K562 (cell line): ENCODE data around the gene SLC41A3. TPM values are rescaled to one million over a fixed set of nuclear protein-coding genes. Genes with fewer than 3 reads are reported as not detected.

Source experiments
- ATAC-seq: fragments of 200-7000 bp; cut with Tn5 transposase; 3 replicates; pipeline ENCODE4 v1.9.1; 2020; ENCODE audit warnings: moderate library complexity
- BruUV-seq: library from RNA; stranded (reverse); fragments of 400-500 nt; replicated peaks from 2 replicates; lab custom pipeline; 2021; lab: Mats Ljungman, UMichigan
- CTCF ChIA-PET: fragments of 300-600 bp; formaldehyde crosslinking; extraction: SDS; loops from one replicate; lab custom pipeline; 2021; ENCODE audit warnings: low intra/inter-chr PET ratio; lab: Yijun Ruan, JAX
- POLR2A ChIA-PET: fragments of 300-600, 350-650 bp; sonication (Branson Sonifier 250); formaldehyde crosslinking; extraction: SDS; loops from one replicate; lab custom pipeline; 2021; ENCODE audit warnings: antibody characterized with exemption, inconsistent platforms; lab: Yijun Ruan, JAX
- DNase-seq, 4 experiments: peaks; one replicate each; pipeline versions ENCODE4 v3.0.0 to v3.0.0-alpha.2; 2011 to 2018; ENCODE audit warnings: low spot score in 3 of 4, mixed read lengths in 3 of 4; ENCODE audit errors: extremely low read depth in 1 of 4
- FAIRE-seq: peaks from 2 replicates; lab custom pipeline; 2011; peaks lifted over from hg19 to GRCh38; lab: Jason Lieb, UNC
- H2AFZ ChIP-seq: 2 replicates; pipeline ENCODE4 v1.6.0; 2011; ENCODE audit warnings: low read depth, low read length, control low read depth, inconsistent platforms
- H3K27ac ChIP-seq: fragments of 200-600 bp; 3 replicates; pipeline ENCODE4 v1.8.0; 2011; ENCODE audit warnings: low read depth, mild to moderate bottlenecking, control low read depth, inconsistent platforms, low read length, moderate library complexity, mixed read lengths; ENCODE audit errors: extremely low read depth
- H3K27me3 ChIP-seq, 2 experiments: fragments of 300-600 bp in 1 of 2; 2 replicates in 1 of 2; 3 replicates in 1 of 2; pipeline versions ENCODE4 v1.6.0 to v1.8.0; 2011; ENCODE audit warnings: inconsistent platforms in 2 of 2, low read length in 2 of 2, mild to moderate bottlenecking in 1 of 2, mixed read lengths in 1 of 2, moderate library complexity in 1 of 2; ENCODE audit not compliant: control insufficient read depth in 2 of 2, insufficient read depth in 2 of 2
- H3K36me3 ChIP-seq: fragments of 300-600 bp; 3 replicates; pipeline ENCODE4 v1.8.0; 2011; ENCODE audit warnings: mild to moderate bottlenecking, low read length, inconsistent platforms; ENCODE audit not compliant: control insufficient read depth, insufficient read depth
- H3K4me1 ChIP-seq, 2 experiments: fragments of 200-600 bp in 1 of 2; replicated peaks in 1 of 2; 2 replicates in 1 of 2; 3 replicates in 1 of 2; pipeline versions ENCODE4 v1.5.1 to v1.8.0; 2011; ENCODE audit warnings: inconsistent platforms in 2 of 2, low read length in 2 of 2, mild to moderate bottlenecking in 1 of 2, mixed read lengths in 1 of 2, moderate library complexity in 1 of 2; ENCODE audit not compliant: control insufficient read depth in 2 of 2, insufficient read depth in 2 of 2
- H3K4me2 ChIP-seq: 2 replicates; pipeline ENCODE4 v1.6.1; 2011; ENCODE audit warnings: low read length, control low read depth, inconsistent platforms, mixed read lengths; ENCODE audit not compliant: insufficient read depth
- H3K4me3 ChIP-seq: fragments of 200-600 bp; sonication (generic), shearing (Covaris generic); 2 replicates; pipeline ENCODE4 v1.5.1; 2016; ENCODE audit warnings: control low read depth, inconsistent platforms
- H3K79me2 ChIP-seq: fragments of 200-600 bp; 3 replicates; pipeline ENCODE4 v1.8.0; 2011; ENCODE audit warnings: low read length, inconsistent platforms; ENCODE audit not compliant: control insufficient read depth, insufficient read depth
- H3K9ac ChIP-seq, 2 experiments: 2 replicates each; pipeline versions ENCODE4 v1.6.0 to v1.6.1; 2011; ENCODE audit warnings: low read depth in 2 of 2, low read length in 2 of 2, control low read depth in 1 of 2, inconsistent platforms in 1 of 2, mild to moderate bottlenecking in 1 of 2, mixed read lengths in 1 of 2; ENCODE audit not compliant: insufficient read depth in 1 of 2
- H3K9me1 ChIP-seq: one replicate; pipeline ENCODE4 v1.6.0; 2011; ENCODE audit warnings: inconsistent platforms, mild to moderate bottlenecking, low read length, moderate library complexity; ENCODE audit not compliant: control insufficient read depth, insufficient read depth
- H3K9me3 ChIP-seq: replicated peaks from 2 replicates; pipeline ENCODE4 v1.5.1; 2011; ENCODE audit warnings: low read depth, low read length, inconsistent platforms; ENCODE audit not compliant: control insufficient read depth, insufficient read depth
- H4K20me1 ChIP-seq: replicated peaks from 2 replicates; pipeline ENCODE4 v1.6.1; 2011; ENCODE audit warnings: low read length, inconsistent platforms, mixed read lengths; ENCODE audit not compliant: control insufficient read depth, insufficient read depth
- CBFA2T3 ChIP-seq: fragments of 450-650 bp; IDR thresholded peaks from 2 replicates; pipeline ENCODE4 v1.6.1; 2017
- CTCFL ChIP-seq: IDR thresholded peaks from 2 replicates; pipeline ENCODE4 v1.6.1; 2011; ENCODE audit warnings: borderline replicate concordance, low read depth, mild to moderate bottlenecking, moderate library complexity, low read length; ENCODE audit not compliant: insufficient read depth, poor library complexity, severe bottlenecking
- DLX4 ChIP-seq: fragments of 250-450 bp; sonication (Bioruptor Pico); IDR thresholded peaks from 2 replicates; pipeline ENCODE4 v1.6.1; 2021; ENCODE audit warnings: mild to moderate bottlenecking
- ELF1 ChIP-seq: fragments of 200-800 bp; sonication (Bioruptor generic); IDR thresholded peaks from 2 replicates; pipeline ENCODE4 v1.6.1; 2016; ENCODE audit warnings: missing genetic modification characterization, missing compliant biosample characterization
- ESRRB ChIP-seq: fragments of 250-450 bp; sonication (Bioruptor Pico); IDR thresholded peaks from 2 replicates; pipeline ENCODE4 v1.5.0; 2020; ENCODE audit warnings: mild to moderate bottlenecking, moderate library complexity, borderline replicate concordance
- GTF2B ChIP-seq: IDR thresholded peaks from 2 replicates; pipeline ENCODE4 v1.6.1; 2011; ENCODE audit not compliant: insufficient read length; ENCODE audit errors: extremely low read depth
- HDAC6 ChIP-seq: IDR thresholded peaks from 2 replicates; pipeline ENCODE4 v1.6.1; 2012; ENCODE audit warnings: low read depth, mild to moderate bottlenecking, control low read depth, inconsistent platforms, low read length, moderate library complexity
- L3MBTL2 ChIP-seq: fragments of 450-650 bp; IDR thresholded peaks from 2 replicates; pipeline ENCODE4 v1.6.1; 2016; ENCODE audit warnings: mild to moderate bottlenecking, moderate library complexity
- MAZ ChIP-seq, 2 experiments: fragments of 450-650 bp in 1 of 2; sonication (generic) in 1 of 2; formaldehyde crosslinking; IDR thresholded peaks in 1 of 2; conservative IDR thresholded peaks in 1 of 2; 2 replicates each; pipeline versions ENCODE4 v1.4.0 to v1.5.0; 2020; ENCODE audit warnings: mild to moderate bottlenecking in 1 of 2, missing genetic modification reagents in 1 of 2
- MXD1 ChIP-seq: fragments of 250-450 bp; sonication (Bioruptor Pico); IDR thresholded peaks from 2 replicates; pipeline ENCODE4 v1.8.0; 2021; ENCODE audit warnings: borderline replicate concordance, mild to moderate bottlenecking, moderate library complexity; ENCODE audit not compliant: poor library complexity, severe bottlenecking
- NR2F6 ChIP-seq: fragments of 450-650 bp; formaldehyde crosslinking; IDR thresholded peaks from 2 replicates; pipeline ENCODE4 v1.4.0; 2020; ENCODE audit warnings: mild to moderate bottlenecking
- RAD21 ChIP-seq, 2 experiments: fragments of 250-450 bp in 1 of 2; fragments of 450-650 bp in 1 of 2; sonication (Bioruptor Pico) in 1 of 2; formaldehyde crosslinking in 1 of 2; IDR thresholded peaks in 1 of 2; conservative IDR thresholded peaks in 1 of 2; 2 replicates each; pipeline versions ENCODE4 v1.4.0 to v1.8.0; 2020 to 2022; ENCODE audit warnings: mild to moderate bottlenecking in 2 of 2, moderate library complexity in 1 of 2
- U2AF1 ChIP-seq: fragments of 200-400 bp; formaldehyde crosslinking; optimal IDR thresholded peaks from 2 replicates; pipeline ENCODE3; 2017; ENCODE audit warnings: mild to moderate bottlenecking, low read depth, low read length, moderate library complexity
- ZHX1 ChIP-seq: fragments of 150-350 bp; conservative IDR thresholded peaks from 2 replicates; pipeline ENCODE4 v1.6.1; 2014; ENCODE audit warnings: low read length
- ZNF778 ChIP-seq: fragments of 450-650 bp; formaldehyde crosslinking; IDR thresholded peaks from 2 replicates; pipeline ENCODE4 v1.4.0; 2020; ENCODE audit warnings: mild to moderate bottlenecking, moderate library complexity
- WGBS: fragments of 100-300 bp; shearing (Covaris generic); methylation state at CpG from one replicate; pipeline ENCODE4 v1.1.6; 2016; ENCODE audit warnings: low coverage, mixed read lengths; ENCODE audit not compliant: insufficient coverage; ENCODE audit errors: missing lambda C conversion rate; 5-methylcytosine and 5-hydroxymethylcytosine counted together
- in situ Hi-C: fragments of 300-500 bp; cut with MboI; formaldehyde crosslinking; loops from 4 replicates; pipeline ENCODE4 v1.15.0; 2018; ENCODE audit warnings: inconsistent platforms, mixed read lengths
- intact Hi-C: fragments of 100-400 bp; cut with micrococcal nuclease; formaldehyde crosslinking; loops from 2 replicates; pipeline ENCODE4 v1.14.2; 2022
- polyA plus RNA-seq, 8 experiments: library from polyadenylated mRNA; depleted of rRNA in 4 of 8; stranded (reverse) in 5 of 8; unstranded in 3 of 8; fragments of >200 nt; fragmentation: Nextera tagmentation in 2 of 8; fragmentation: Illumina TruSeq in 1 of 8; extraction: Ambion mirVana in 2 of 8; extraction: Trizol in 1 of 8; gene quantifications; 2 replicates each; pipeline versions ENCODE4 v1.2.1 to v1.2.3, GENCODE V29; 2011 to 2014; ENCODE audit warnings: inconsistent platforms in 1 of 8, missing spikeins in 1 of 8
- total RNA-seq, 7 experiments: library from RNA; depleted of rRNA in 6 of 7; stranded (reverse); fragments of >200 nt in 6 of 7; fragmentation: Illumina TruSeq in 2 of 7; extraction: Trizol in 2 of 7; gene quantifications; 2 replicates each; pipeline versions ENCODE4 v1.2.1 to v1.2.3, GENCODE V29; 2011 to 2021; ENCODE audit warnings: low replicate concordance in 1 of 7

SLC41A3 gene
- total and polyA plus RNA-seq, 9 of the 15 experiments (the other 6 are each of a cell fraction or from before 2014, with no cell fraction given) = 4.1 to 20.7 (median 11.2) TPM

GRCh38 chr3:126051234-126051633, 32.7 kb downstream of the SLC41A3 start:
- ChIA-PET POLR2A (no interaction called here), CTCF (no interaction called here)
- Histone ChIP-seq H3K4me1 (peaks cover 3 to 4% of the 10 kb centered on the region in 2 experiments; a peak in 3 of 5 replicates), H3K79me2 (no peaks in the 10 kb centered on the region), H2AFZ (no peak overlapping the region), H3K27me3 (no peaks in the 10 kb centered on the region), H3K36me3 (no peaks in the 10 kb centered on the region), H3K9me3 (no peaks in the 10 kb centered on the region), H4K20me1 (no peaks in the 10 kb centered on the region), H3K9me1 (no peaks in the 10 kb centered on the region), H3K4me2 (no peak overlapping the region), H3K4me3 (no peak overlapping the region), H3K9ac (no peak overlapping the region), H3K27ac (no peak overlapping the region)
- DNase-seq (no peak), ATAC-seq (no peak), FAIRE-seq (no peak)
- in situ Hi-C loops = no loop called here
- 59% methylated on average over 7 of the region's 8 CpGs for WGBS
- intact Hi-C loops = no loop called here
- no TSS peak for BruUV-seq
- no peak for TF ChIP-seq RAD21 (CRISPR knock-in tag; conservative IDR thresholded peaks at IDR 0.05 in 1 of 2, IDR thresholded peaks at IDR 0.05 in 1 of 2)
- no peak for TF ChIP-seq CBFA2T3
- no peak for TF ChIP-seq ZNF778
- no peak for TF ChIP-seq MAZ (CRISPR knock-in tag; conservative IDR thresholded peaks at IDR 0.05 in 1 of 2, IDR thresholded peaks at IDR 0.05 in 1 of 2)
- TF ChIP-seq MXD1 (CRISPR knock-in tag) = no peak
- TF ChIP-seq CTCFL = no peak
- no peak for TF ChIP-seq U2AF1
- no peak for TF ChIP-seq HDAC6
- no peak for TF ChIP-seq NR2F6 (CRISPR knock-in tag)
- no peak for TF ChIP-seq GTF2B
- no peak for TF ChIP-seq L3MBTL2
- no peak for TF ChIP-seq DLX4 (CRISPR knock-in tag)
- TF ChIP-seq ZHX1 = no peak
- no peak for TF ChIP-seq ESRRB (CRISPR knock-in tag)
- TF ChIP-seq ELF1 (tag) = no peak
